Measurements from ENCODE around the gene REXO1.

GRCh38 chr19:1806184-1807029 is 41.9 kb downstream of the REXO1 start:
- TF ChIP-seq, protein P1, sequence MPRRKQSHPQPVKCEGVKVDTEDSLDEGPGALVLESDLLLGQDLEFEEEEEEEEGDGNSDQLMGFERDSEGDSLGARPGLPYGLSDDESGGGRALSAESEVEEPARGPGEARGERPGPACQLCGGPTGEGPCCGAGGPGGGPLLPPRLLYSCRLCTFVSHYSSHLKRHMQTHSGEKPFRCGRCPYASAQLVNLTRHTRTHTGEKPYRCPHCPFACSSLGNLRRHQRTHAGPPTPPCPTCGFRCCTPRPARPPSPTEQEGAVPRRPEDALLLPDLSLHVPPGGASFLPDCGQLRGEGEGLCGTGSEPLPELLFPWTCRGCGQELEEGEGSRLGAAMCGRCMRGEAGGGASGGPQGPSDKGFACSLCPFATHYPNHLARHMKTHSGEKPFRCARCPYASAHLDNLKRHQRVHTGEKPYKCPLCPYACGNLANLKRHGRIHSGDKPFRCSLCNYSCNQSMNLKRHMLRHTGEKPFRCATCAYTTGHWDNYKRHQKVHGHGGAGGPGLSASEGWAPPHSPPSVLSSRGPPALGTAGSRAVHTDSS (CRISPR knock-in tag; conservative IDR thresholded peaks at IDR 0.05) = no peak
- TF ChIP-seq POLR2AphosphoS5 (IDR thresholded peaks at IDR 0.05; ENCODE audit: low read depth, low read length) (no peak), MEIS2 (CRISPR knock-in tag; IDR thresholded peaks at IDR 0.05) (no peak)

All from HepG2 (cell line).